Measurements from ENCODE around the gene DOCK7. TPM values are rescaled to one million over a fixed set of nuclear protein-coding genes. Genes with fewer than 3 reads are reported as not detected.

Gene DOCK7
- total and polyA plus RNA-seq, 2 of the 13 experiments (the other 11 are each of a cell fraction or from before 2014, with no cell fraction given), result 45.7 to 67.2 TPM

GRCh38 chr1:62687903-62688686 lies at the start of gene DOCK7 (continued):
- no peak; the same call in 1 of the 2 replicates for TF ChIP-seq PAXIP1 (CRISPR knock-in tag; conservative IDR thresholded peaks at IDR 0.05)
- peak; percentile 69 for TF ChIP-seq SALL1 (CRISPR knock-in tag; IDR thresholded peaks at IDR 0.05)
- 0 out of 2 replicates have a peak, but pooled peaks have one; percentile 33 for TF ChIP-seq RFXANK (CRISPR knock-in tag; IDR thresholded peaks at IDR 0.05)
- TF ChIP-seq ZBTB39 (CRISPR knock-in tag; IDR thresholded peaks at IDR 0.05), result no peak
- TF ChIP-seq ZNF234 (CRISPR knock-in tag; conservative IDR thresholded peaks at IDR 0.05), result no peak
- TF ChIP-seq GTF2F1 (IDR thresholded peaks at IDR 0.05; ENCODE audit: low read length), result no peak
- TF ChIP-seq MXD4 (CRISPR knock-in tag; IDR thresholded peaks at IDR 0.05), result no peak
- TF ChIP-seq ZNF772 (CRISPR knock-in tag; IDR thresholded peaks at IDR 0.05), result no peak
- TF ChIP-seq EEA1 (CRISPR knock-in tag; IDR thresholded peaks at IDR 0.05; ENCODE audit: borderline replicate concordance), result no peak
- no peak for TF ChIP-seq DPF2 (CRISPR knock-in tag; IDR thresholded peaks at IDR 0.05; ENCODE audit: borderline replicate concordance, low read depth)
- TF ChIP-seq FOXA1 (IDR thresholded peaks at IDR 0.05), result no peak
- no peak for TF ChIP-seq FOXA1 (CRISPR knock-in tag; IDR thresholded peaks at IDR 0.05)
- TF ChIP-seq ATF7 (IDR thresholded peaks at IDR 0.05), result no peak
- no peak for TF ChIP-seq ATF7 (CRISPR knock-in tag; IDR thresholded peaks at IDR 0.05)
- TF ChIP-seq ZNF761 (CRISPR knock-in tag; conservative IDR thresholded peaks at IDR 0.05), result 0 out of 2 replicates have a peak, but pooled peaks have one; percentile 49
- no peak for TF ChIP-seq HMG20B (CRISPR knock-in tag; conservative IDR thresholded peaks at IDR 0.05)
- no peak for TF ChIP-seq MLX (CRISPR knock-in tag; IDR thresholded peaks at IDR 0.05)
- no peak for TF ChIP-seq NFYB (CRISPR knock-in tag; IDR thresholded peaks at IDR 0.05)
- no peak for TF ChIP-seq LCORL (IDR thresholded peaks at IDR 0.05)
- 0 out of 2 replicates have a peak, but pooled peaks have one; percentile 37 for TF ChIP-seq LCORL (CRISPR knock-in tag; IDR thresholded peaks at IDR 0.05)
- TF ChIP-seq GPN1 (CRISPR knock-in tag; IDR thresholded peaks at IDR 0.05; ENCODE audit: borderline replicate concordance), result no peak
- no peak for TF ChIP-seq EZH2 (conservative IDR thresholded peaks at IDR 0.05; ENCODE audit: low read depth, low read length)
- TF ChIP-seq ZSCAN9 (CRISPR knock-in tag; IDR thresholded peaks at IDR 0.05; ENCODE audit: borderline replicate concordance), result no peak; the same call in 1 of the 2 replicates
- TF ChIP-seq AKAP8 (CRISPR knock-in tag; IDR thresholded peaks at IDR 0.05), result no peak
- TF ChIP-seq SKI (IDR thresholded peaks at IDR 0.05; ENCODE audit: partially characterized antibody), result peak; percentile 12
- no peak for TF ChIP-seq ZNF496 (CRISPR knock-in tag; IDR thresholded peaks at IDR 0.05; ENCODE audit: insufficient replicate concordance)

Data from HepG2 (cell line).